C4-2B (cell line): ENCODE results near the gene EIF2S2.

Source experiments
- ZFX ChIP-seq: fragments of 450-650 bp; IDR thresholded peaks from 2 replicates; pipeline ENCODE4 v1.6.1; 2017
- TF ChIP-seq, protein P1 (sequence below): fragments of 450-650 bp; conservative IDR thresholded peaks from 2 replicates; pipeline ENCODE4 v1.5.1; 2017; ENCODE audit warnings: mild to moderate bottlenecking

DNA sequence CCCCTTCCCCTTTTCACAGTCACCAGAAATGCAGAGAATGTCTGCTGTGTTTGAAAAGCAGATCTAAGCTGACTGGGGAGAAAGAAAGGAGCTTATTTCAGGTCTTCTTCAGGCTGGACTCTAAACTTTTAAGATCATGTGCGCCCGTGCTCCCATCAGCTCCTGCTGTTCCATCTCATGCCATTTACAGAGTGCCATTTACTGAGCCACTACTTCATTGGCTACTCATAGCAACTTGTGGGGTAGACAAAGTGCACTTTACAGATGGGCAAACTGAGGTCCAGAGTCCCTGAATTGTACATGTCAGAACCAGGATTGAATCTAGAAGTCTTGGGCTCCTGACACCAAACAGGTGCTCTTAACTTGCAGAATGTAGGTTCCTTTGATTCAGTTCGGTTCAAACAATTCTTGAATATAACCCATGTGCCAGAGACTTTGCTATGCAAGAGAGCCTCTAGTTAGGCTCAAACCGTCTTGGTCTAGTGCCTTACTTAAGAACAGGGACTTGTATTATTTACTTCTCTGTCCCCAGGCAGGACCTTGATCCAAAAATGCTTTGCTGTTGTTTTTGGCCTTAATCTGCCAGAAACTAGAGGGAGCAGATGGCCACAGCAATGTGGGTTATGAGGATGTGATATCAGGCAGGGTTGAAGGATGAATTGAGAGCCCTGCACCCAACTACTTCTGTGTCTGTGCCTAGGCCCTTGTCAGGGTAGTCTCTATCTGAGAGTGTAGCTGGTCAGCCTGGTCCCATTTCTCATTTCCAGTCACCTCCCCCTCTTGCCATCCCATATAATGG lies 61.9 kb downstream of the EIF2S2 start:
- TF ChIP-seq, protein P1, sequence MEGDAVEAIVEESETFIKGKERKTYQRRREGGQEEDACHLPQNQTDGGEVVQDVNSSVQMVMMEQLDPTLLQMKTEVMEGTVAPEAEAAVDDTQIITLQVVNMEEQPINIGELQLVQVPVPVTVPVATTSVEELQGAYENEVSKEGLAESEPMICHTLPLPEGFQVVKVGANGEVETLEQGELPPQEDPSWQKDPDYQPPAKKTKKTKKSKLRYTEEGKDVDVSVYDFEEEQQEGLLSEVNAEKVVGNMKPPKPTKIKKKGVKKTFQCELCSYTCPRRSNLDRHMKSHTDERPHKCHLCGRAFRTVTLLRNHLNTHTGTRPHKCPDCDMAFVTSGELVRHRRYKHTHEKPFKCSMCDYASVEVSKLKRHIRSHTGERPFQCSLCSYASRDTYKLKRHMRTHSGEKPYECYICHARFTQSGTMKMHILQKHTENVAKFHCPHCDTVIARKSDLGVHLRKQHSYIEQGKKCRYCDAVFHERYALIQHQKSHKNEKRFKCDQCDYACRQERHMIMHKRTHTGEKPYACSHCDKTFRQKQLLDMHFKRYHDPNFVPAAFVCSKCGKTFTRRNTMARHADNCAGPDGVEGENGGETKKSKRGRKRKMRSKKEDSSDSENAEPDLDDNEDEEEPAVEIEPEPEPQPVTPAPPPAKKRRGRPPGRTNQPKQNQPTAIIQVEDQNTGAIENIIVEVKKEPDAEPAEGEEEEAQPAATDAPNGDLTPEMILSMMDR: no peak
- no peak for TF ChIP-seq ZFX
